Peyer's patch (tissue), 4 donors: ENCODE results near the gene GPATCH1. TPM values are rescaled to one million over a fixed set of nuclear protein-coding genes. Genes with fewer than 3 reads are reported as not detected.
A peak's percentile ranks its signal among the peaks of the same experiment; 100 is the strongest.

ENCODE experiments used
- DNase-seq, 3 donors: peaks; one replicate each; pipeline ENCODE4 v3.0.0-alpha.2; 2017 to 2019
- H3K27ac ChIP-seq, 4 donors: fragments of 200-600 bp; sonication (generic); one replicate each; pipeline ENCODE4 v1.5.1; 2016 to 2019
- H3K27me3 ChIP-seq, 2 donors: fragments of 200-600 bp; sonication (generic); one replicate each; pipeline ENCODE4 v1.5.1; 2019
- H3K36me3 ChIP-seq, 3 donors: fragments of 200-600 bp; sonication (generic); one replicate each; pipeline ENCODE4 v1.5.1; 2016 to 2019
- H3K4me1 ChIP-seq, 4 donors: fragments of 200-600 bp; sonication (generic); one replicate each; pipeline ENCODE4 v1.5.1; 2016 to 2019
- H3K4me3 ChIP-seq, 4 donors: fragments of 200-600 bp; sonication (generic); 1 replicate in 3 of 4; 2 replicates in 1 of 4; pipeline ENCODE4 v1.5.1; 2016 to 2019; ENCODE audit warnings: mild to moderate bottlenecking in 1 of 4
- H3K9me3 ChIP-seq, 4 donors: fragments of 200-600 bp; sonication (generic); one replicate each; pipeline ENCODE4 v1.5.1; 2016 to 2019; ENCODE audit warnings: mild to moderate bottlenecking in 1 of 4
- POLR2A ChIP-seq, 2 donors: fragments of 450-650 bp; IDR thresholded peaks; one replicate each; pipeline ENCODE4 v1.5.1; 2017; ENCODE audit warnings: antibody characterized with exemption in 2 of 2, mild to moderate bottlenecking in 2 of 2, moderate library complexity in 2 of 2
- small RNA-seq, 2 donors: library from RNA; depleted of rRNA; stranded (forward); fragments of <200 nt; gene quantifications; one replicate each; pipeline ENCODE3, GENCODE V24; 2016
- total RNA-seq, 4 donors: library from RNA; depleted of rRNA; stranded (reverse); fragments of >200 nt; gene quantifications; one replicate each; pipeline ENCODE4 v1.1.0, GENCODE V29; 2016
- TF ChIP-seq, protein P1 (sequence below), 6 experiments: fragments of 450-650 bp in 4 of 6; fragments of 200-600 bp in 2 of 6; sonication (generic) in 1 of 6; IDR thresholded peaks; one replicate each; pipeline ENCODE4 v1.5.1; 2017 to 2019; ENCODE audit warnings: antibody characterized with exemption in 6 of 6, mild to moderate bottlenecking in 3 of 6, moderate library complexity in 1 of 6

GPATCH1 gene
- total RNA-seq, 4 donors from 2014 or later = 10.2 to 28.9 (median 19.5) TPM

DNA sequence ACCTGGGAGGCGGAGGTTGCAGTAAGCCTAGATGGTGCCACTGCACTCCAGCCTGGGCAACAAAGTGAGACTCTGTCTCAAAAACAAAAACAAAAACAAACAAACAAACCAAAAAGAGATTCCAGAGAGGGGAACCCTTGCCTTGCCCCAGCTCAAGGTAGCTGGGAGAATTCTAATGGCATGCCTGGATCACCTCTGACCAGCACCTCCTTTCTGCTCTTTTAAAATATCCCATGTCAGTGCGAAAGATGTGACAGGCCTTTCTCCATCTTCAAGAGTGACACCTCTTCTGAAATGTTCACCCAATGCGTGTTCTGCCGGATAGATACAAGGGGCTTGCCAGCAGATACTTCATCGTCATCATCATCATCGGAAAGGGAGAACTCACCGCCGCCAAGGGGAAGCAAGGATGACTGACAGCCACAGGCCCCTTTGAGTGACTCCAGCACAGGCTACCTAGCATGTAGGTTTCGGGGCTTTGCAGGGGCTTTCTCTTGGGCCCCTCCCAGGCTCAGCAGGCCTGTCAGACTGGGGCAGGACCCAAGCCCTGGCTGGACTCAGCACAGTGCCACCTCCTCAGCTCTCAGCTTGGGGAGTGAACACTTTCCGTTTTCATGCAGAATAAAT is 94.3 kb downstream of the GPATCH1 start:
- TF ChIP-seq, protein P1, sequence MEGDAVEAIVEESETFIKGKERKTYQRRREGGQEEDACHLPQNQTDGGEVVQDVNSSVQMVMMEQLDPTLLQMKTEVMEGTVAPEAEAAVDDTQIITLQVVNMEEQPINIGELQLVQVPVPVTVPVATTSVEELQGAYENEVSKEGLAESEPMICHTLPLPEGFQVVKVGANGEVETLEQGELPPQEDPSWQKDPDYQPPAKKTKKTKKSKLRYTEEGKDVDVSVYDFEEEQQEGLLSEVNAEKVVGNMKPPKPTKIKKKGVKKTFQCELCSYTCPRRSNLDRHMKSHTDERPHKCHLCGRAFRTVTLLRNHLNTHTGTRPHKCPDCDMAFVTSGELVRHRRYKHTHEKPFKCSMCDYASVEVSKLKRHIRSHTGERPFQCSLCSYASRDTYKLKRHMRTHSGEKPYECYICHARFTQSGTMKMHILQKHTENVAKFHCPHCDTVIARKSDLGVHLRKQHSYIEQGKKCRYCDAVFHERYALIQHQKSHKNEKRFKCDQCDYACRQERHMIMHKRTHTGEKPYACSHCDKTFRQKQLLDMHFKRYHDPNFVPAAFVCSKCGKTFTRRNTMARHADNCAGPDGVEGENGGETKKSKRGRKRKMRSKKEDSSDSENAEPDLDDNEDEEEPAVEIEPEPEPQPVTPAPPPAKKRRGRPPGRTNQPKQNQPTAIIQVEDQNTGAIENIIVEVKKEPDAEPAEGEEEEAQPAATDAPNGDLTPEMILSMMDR (IDR thresholded peaks at IDR 0.05) = no peak
- no peak for TF ChIP-seq POLR2A (IDR thresholded peaks at IDR 0.05)
- Histone ChIP-seq H3K9me3 (no peaks in the 10 kb centered on the region), H3K36me3 (no peaks in the 10 kb centered on the region), H3K27me3 (no peaks in the 10 kb centered on the region), H3K4me1 (peaks cover 0 to 31% (median 6%) of the 10 kb centered on the region in 4 donors), H3K4me3 (no peak overlapping the region), H3K27ac (no peak overlapping the region)
- no peak for DNase-seq

DNA sequence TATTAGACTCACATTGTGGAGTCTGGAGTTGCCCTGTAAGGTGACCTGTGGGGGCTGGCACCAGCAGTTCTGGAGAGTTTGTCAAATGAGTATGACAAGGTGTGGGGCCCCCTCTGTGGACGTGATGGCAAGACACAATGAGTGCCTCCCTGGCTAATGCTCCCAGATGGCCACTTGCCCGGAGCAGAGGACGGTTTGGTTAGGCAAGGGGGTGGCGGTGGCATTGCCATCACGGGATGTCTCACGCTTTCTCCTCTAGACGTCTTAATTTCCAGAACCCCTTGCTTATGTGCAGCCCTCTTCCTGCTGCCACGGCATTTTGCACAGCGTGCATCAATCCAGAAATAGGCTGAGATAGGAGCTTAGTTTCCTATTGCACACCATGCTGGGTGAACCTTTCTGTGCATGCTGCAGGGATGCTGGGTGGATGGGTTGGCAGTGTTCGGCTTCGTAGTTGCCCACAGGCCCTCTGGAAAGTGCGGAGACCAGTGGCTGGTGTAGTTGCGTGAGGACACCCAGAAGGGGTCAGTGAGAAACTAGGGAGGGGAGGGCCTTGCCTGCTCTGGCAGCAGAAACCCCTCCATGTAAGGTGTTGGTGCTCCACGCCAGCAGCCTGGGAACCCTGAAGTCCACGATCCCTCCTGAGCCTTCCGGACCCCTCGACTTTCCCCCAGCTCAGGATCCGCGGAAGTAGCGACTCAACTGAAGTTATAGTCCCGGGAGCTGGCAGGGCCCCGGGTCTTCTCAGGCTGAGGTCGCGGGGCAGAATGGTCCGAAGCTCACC is 95.1 kb downstream of the GPATCH1 start:
- Histone ChIP-seq H3K27me3 (no peaks in the 10 kb centered on the region), H3K9me3 (no peaks in the 10 kb centered on the region), H3K4me3 (peak overlapping the region; percentile 83 to 95 (median 91)), H3K36me3 (no peaks in the 10 kb centered on the region), H3K4me1 (peaks cover 0 to 26% (median 6%) of the 10 kb centered on the region in 4 donors), H3K27ac (peak overlapping the region; percentile 93 to 96 (median 95))
- TF ChIP-seq, protein P1 (IDR thresholded peaks at IDR 0.05) = no peak
- TF ChIP-seq POLR2A (IDR thresholded peaks at IDR 0.05) = no peak
- DNase-seq = no peak

DNA sequence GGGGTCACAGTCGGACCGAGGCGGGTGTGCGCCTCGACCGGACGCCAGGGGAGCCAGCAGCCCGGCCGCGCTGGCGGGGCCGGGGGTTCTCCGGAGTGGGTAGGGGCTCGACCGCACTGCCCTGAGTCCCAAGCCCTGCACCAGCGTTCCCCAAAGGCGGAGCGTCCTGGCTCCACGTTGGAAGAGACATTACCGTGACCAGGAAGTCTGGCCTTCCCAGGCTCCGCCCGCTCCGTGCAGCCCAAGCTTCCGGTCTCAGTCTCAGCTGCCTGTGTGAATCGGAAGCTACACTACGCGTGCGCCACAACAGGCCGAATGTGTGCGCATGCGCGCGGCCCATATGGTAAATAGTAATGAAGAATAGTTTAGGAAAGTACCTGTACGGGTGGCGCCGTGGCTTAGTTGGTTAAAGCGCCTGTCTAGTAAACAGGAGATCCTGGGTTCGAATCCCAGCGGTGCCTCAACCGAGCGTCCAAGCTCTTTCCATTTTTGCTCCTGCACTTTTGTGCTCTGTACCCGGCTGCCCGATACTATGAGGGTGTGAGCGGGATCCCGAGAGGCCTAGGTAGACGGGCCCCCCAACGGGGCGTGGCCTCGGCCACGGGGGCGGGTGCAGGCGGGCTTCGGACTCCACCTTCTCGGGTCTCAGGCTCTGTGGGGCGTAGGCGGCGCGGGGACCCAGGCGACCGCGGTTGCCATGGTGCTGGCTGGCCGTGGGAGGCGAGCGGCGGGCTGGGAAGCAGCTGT is 95.9 kb downstream of the GPATCH1 start:
- H3K9me3 ChIP-seq = no peaks in the 10 kb centered on the region
- peak overlapping the region; percentile 93 to 96 (median 95) for H3K27ac ChIP-seq
- H3K4me1 ChIP-seq = peaks cover 0 to 19% (median 6%) of the 10 kb centered on the region in 4 donors
- H3K27me3 ChIP-seq = no peaks in the 10 kb centered on the region
- no peaks in the 10 kb centered on the region for H3K36me3 ChIP-seq
- peak; percentile 93 to 99 (median 98) for DNase-seq
- TF ChIP-seq POLR2A (IDR thresholded peaks at IDR 0.05) = peak; percentile 68 to 78
- TF ChIP-seq, protein P1 (IDR thresholded peaks at IDR 0.05) = peak in 3 of 6 experiments; percentile 21 to 45 (median 43)
- peak overlapping the region; percentile 83 to 95 (median 91) for H3K4me3 ChIP-seq

DNA sequence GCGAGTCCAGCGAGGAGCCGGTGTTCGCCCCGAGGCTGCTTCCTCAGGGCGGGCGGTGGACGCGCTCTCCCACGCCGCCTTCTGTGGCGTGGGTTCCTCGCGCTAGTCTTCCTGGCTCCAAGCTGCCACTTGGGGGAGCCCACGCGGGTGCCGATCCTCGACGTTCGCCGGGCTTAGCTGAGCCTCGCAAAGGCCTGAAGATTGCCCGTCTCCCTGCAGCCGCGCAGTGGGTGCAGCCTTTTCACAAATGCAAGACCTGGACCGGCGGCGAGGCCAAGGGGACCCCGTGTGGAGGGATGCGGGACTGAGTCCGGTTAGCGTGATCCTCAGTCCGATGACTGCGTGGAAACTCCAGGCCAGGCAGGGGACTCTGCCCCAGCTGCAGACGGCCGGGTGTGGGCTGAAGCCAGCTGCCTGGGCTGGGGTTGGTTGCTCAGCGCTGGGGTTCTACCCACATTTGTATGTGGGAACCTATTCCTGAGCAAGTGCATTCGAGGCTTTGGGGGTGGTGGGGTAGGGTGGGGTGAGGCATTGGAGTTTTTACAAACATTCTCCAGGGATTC is 96.5 kb downstream of the GPATCH1 start:
- no peak for TF ChIP-seq POLR2A (IDR thresholded peaks at IDR 0.05)
- TF ChIP-seq, protein P1 (IDR thresholded peaks at IDR 0.05) = peak; percentile 23 to 61 (median 50)
- peak overlapping the region; percentile 83 to 95 (median 91) for H3K4me3 ChIP-seq
- H3K4me1 ChIP-seq = peaks cover 0 to 19% (median 6%) of the 10 kb centered on the region in 4 donors
- H3K9me3 ChIP-seq = no peaks in the 10 kb centered on the region
- no peaks in the 10 kb centered on the region for H3K36me3 ChIP-seq
- no peak for DNase-seq
- H3K27me3 ChIP-seq = no peaks in the 10 kb centered on the region
- H3K27ac ChIP-seq = peak overlapping the region; percentile 93 to 96 (median 95)

Small RNA genes lying within 50 kb of the gene (small RNA-seq; reads per million reads assigned to genes)
- 0 reads per million in 2 donors for gene AC008521.1
- gene AC008521.2 = 0 reads per million in 2 donors

Other genes starting within 250 kb of the GPATCH1 start
- gene SLC7A9, start 211.4 kb upstream of the GPATCH1 start, total RNA-seq = 1,000 to 10,000 TPM in 1 of 4 donors, 100 to 1,000 TPM in 2, 10 to 100 TPM in 1; 22.3 to 1,183 (median 609) TPM
- gene CEP89, start 109.2 kb upstream of the GPATCH1 start, total RNA-seq = 10 to 100 TPM in 3 of 4 donors, 1 to 10 TPM in 1; 8.8 to 19.8 (median 14.0) TPM
- 1 to 10 TPM in 3 of 4 donors, not detected in 1; 1.3 to 5.6 (median 3.6) TPM for gene FAAP24, start 108.9 kb upstream of the GPATCH1 start, total RNA-seq
- gene RHPN2, start 16.3 kb upstream of the GPATCH1 start, total RNA-seq = 10 to 100 TPM; 46.2 to 75.6 (median 61.9) TPM
- gene WDR88, start 50.9 kb downstream of the GPATCH1 start, total RNA-seq = not detected
- 10 to 100 TPM in 1 of 4 donors, 1 to 10 TPM in 3; 6.7 to 25.6 (median 7.8) TPM for gene LRP3, start 113.1 kb downstream of the GPATCH1 start, total RNA-seq
- gene SLC7A10, start 144.7 kb downstream of the GPATCH1 start, total RNA-seq = not detected
- 100 to 1,000 TPM in 1 of 4 donors, 10 to 100 TPM in 3; 36.3 to 160 (median 89.2) TPM for gene CEBPA, start 221.4 kb downstream of the GPATCH1 start, total RNA-seq